GM12878 (cell line): ENCODE results near the gene EFCAB11. TPM values are rescaled to one million over a fixed set of nuclear protein-coding genes. Genes with fewer than 3 reads are reported as not detected.

Source experiments
- ATAC-seq: fragments of 200-7000 bp; cut with Tn5 transposase; 3 replicates; pipeline ENCODE4 v1.9.1; 2020; ENCODE audit warnings: mild to moderate bottlenecking, moderate library complexity
- BruUV-seq: library from RNA; stranded (reverse); fragments of 400-500 nt; replicated peaks from 2 replicates; lab custom pipeline; 2021; lab: Mats Ljungman, UMichigan
- CTCF ChIA-PET: fragments of 300-600 bp; sonication (Branson Sonifier 250); formaldehyde crosslinking; extraction: SDS; loops from one replicate; lab custom pipeline; 2021; ENCODE audit warnings: inconsistent platforms; lab: Yijun Ruan, JAX
- POLR2A ChIA-PET: fragments of 350-600 bp; formaldehyde crosslinking; extraction: SDS; loops from one replicate; lab custom pipeline; 2021; ENCODE audit warnings: inconsistent platforms; lab: Charles Lee
- RAD21 ChIA-PET: fragments of 300-600 bp; sonication (Branson Sonifier 250); formaldehyde crosslinking; loops from one replicate; lab custom pipeline; 2023; ENCODE audit warnings: antibody characterized with exemption; ENCODE audit not compliant: unreplicated experiment; lab: Charles Lee
- SMC1A ChIA-PET: fragments of 300-600 bp; sonication (Branson Sonifier 250); formaldehyde crosslinking; loops from one replicate; lab custom pipeline; 2023; ENCODE audit not compliant: unreplicated experiment, uncharacterized antibody; lab: Charles Lee
- DNase-seq: peaks from one replicate; pipeline ENCODE4 v3.0.0-alpha.2; 2011; ENCODE audit warnings: low read depth, low spot score
- FAIRE-seq: peaks from 3 replicates; lab custom pipeline; 2011; peaks lifted over from hg19 to GRCh38; lab: Jason Lieb, UNC
- H2AFZ ChIP-seq: 2 replicates; pipeline ENCODE4 v1.6.0; 2011; ENCODE audit warnings: low read depth, low read length, control low read depth; ENCODE audit not compliant: control insufficient read depth
- H3K27ac ChIP-seq: 2 replicates; pipeline ENCODE4 v1.5.1; 2011; ENCODE audit warnings: control low read depth; ENCODE audit not compliant: control insufficient read depth, insufficient read depth
- H3K27me3 ChIP-seq, 2 experiments: replicated peaks in 1 of 2; 2 replicates each; pipeline versions ENCODE4 v1.6.0 to v1.6.1; 2011; ENCODE audit warnings: low read length in 1 of 2; ENCODE audit not compliant: control insufficient read depth in 2 of 2, insufficient read depth in 2 of 2
- H3K36me3 ChIP-seq, 2 experiments: 2 replicates each; pipeline ENCODE4 v1.5.1; 2011; ENCODE audit warnings: low read length in 1 of 2; ENCODE audit not compliant: control insufficient read depth in 2 of 2, insufficient read depth in 2 of 2
- H3K4me1 ChIP-seq: 2 replicates; pipeline ENCODE4 v1.6.1; 2011; ENCODE audit warnings: mild to moderate bottlenecking, low read length, moderate library complexity, mixed read lengths; ENCODE audit not compliant: control insufficient read depth, insufficient read depth
- H3K4me2 ChIP-seq: 2 replicates; pipeline ENCODE4 v1.6.0; 2011; ENCODE audit warnings: control low read depth; ENCODE audit not compliant: control insufficient read depth, insufficient read depth
- H3K4me3 ChIP-seq: fragments of 200-600 bp; sonication (generic); 2 replicates; pipeline ENCODE4 v1.5.1; 2016
- H3K79me2 ChIP-seq: 2 replicates; pipeline ENCODE4 v1.6.0; 2011; ENCODE audit warnings: low read length; ENCODE audit not compliant: control insufficient read depth, insufficient read depth
- H3K9ac ChIP-seq: 2 replicates; pipeline ENCODE4 v1.8.0; 2011; ENCODE audit warnings: low read length, control low read depth, mixed read lengths; ENCODE audit not compliant: control insufficient read depth, insufficient read depth
- H3K9me3 ChIP-seq: replicated peaks from 3 replicates; pipeline ENCODE4 v1.5.1; 2011; ENCODE audit warnings: mild to moderate bottlenecking, low read length; ENCODE audit not compliant: control insufficient read depth, insufficient read depth
- H4K20me1 ChIP-seq: 2 replicates; pipeline ENCODE4 v1.6.0; 2011; ENCODE audit not compliant: control insufficient read depth, insufficient read depth
- EED ChIP-seq: sonication (generic); IDR thresholded peaks from 2 replicates; pipeline ENCODE4 v1.6.1; 2016; ENCODE audit warnings: antibody characterized with exemption, low read depth
- IKZF2 ChIP-seq, 2 experiments: fragments of 450-650 bp; IDR thresholded peaks; 2 replicates each; pipeline ENCODE4 v1.6.1; 2017; ENCODE audit warnings: mild to moderate bottlenecking in 2 of 2, moderate library complexity in 2 of 2
- RCOR1 ChIP-seq: conservative IDR thresholded peaks from 2 replicates; pipeline ENCODE4 v1.6.1; 2012; ENCODE audit warnings: low read depth, low read length, improper control_type of control experiment
- SPI1 ChIP-seq: IDR thresholded peaks from 2 replicates; pipeline ENCODE4 v1.6.1; 2011; ENCODE audit warnings: low read depth, mild to moderate bottlenecking, low read length, moderate library complexity, borderline replicate concordance; ENCODE audit not compliant: insufficient read depth
- SREBF1 ChIP-seq: IDR thresholded peaks from 2 replicates; pipeline ENCODE4 v1.6.1; 2012; ENCODE audit warnings: mild to moderate bottlenecking, low read length
- WGBS: methylation state at CpG from one replicate; pipeline ENCODE4 v1.1.6; 2016; ENCODE audit warnings: low lambda C conversion rate; ENCODE audit not compliant: insufficient replicate concordance, insufficient coverage; ENCODE audit errors: missing lambda C conversion rate; 5-methylcytosine and 5-hydroxymethylcytosine counted together
- in situ Hi-C: fragments of 300-500 bp; cut with MboI; formaldehyde crosslinking; loops from 9 replicates; pipeline ENCODE4 v1.14.3; 2018; ENCODE audit warnings: mixed read lengths
- intact Hi-C: fragments of 100-400 bp; cut with micrococcal nuclease; formaldehyde crosslinking; loops from one replicate; pipeline ENCODE4 v1.14.2; 2022; ENCODE audit not compliant: unreplicated experiment
- polyA plus RNA-seq, 11 experiments: library from polyadenylated mRNA; depleted of rRNA in 4 of 11; unstranded in 6 of 11; stranded (reverse) in 5 of 11; fragments of >200 nt; fragmentation: Nextera tagmentation in 4 of 11; fragmentation: Illumina TruSeq in 1 of 11; extraction: Ambion mirVana in 4 of 11; extraction: Trizol in 1 of 11; gene quantifications; 1 replicate in 1 of 11; 2 replicates in 10 of 11; pipeline versions ENCODE4 v1.2.1 to v1.2.3, GENCODE V29; 2011 to 2016; ENCODE audit warnings: inconsistent platforms in 2 of 11, missing spikeins in 2 of 11, low read depth in 1 of 11
- total RNA-seq, 4 experiments: library from RNA; depleted of rRNA in 3 of 4; stranded (reverse); fragments of >200 nt in 3 of 4; fragmentation: Illumina TruSeq in 1 of 4; extraction: Trizol in 1 of 4; gene quantifications; 2 replicates each; pipeline versions ENCODE4 v1.2.1 to v1.2.3, GENCODE V29; 2013 to 2021
- TF ChIP-seq, protein P1 (sequence below): IDR thresholded peaks from 2 replicates; pipeline ENCODE4 v1.6.1; 2012; ENCODE audit warnings: mild to moderate bottlenecking, low read depth, low read length
- TF ChIP-seq, protein P2 (sequence below): fragments of 450-650 bp; IDR thresholded peaks from 2 replicates; pipeline ENCODE4 v1.6.1; 2016; ENCODE audit warnings: mild to moderate bottlenecking

Gene EFCAB11
- total and polyA plus RNA-seq, 10 of the 15 experiments (the other 5 are each of a cell fraction or from before 2014, with no cell fraction given), result 8.6 to 37.4 (median 18.0) TPM

DNA sequence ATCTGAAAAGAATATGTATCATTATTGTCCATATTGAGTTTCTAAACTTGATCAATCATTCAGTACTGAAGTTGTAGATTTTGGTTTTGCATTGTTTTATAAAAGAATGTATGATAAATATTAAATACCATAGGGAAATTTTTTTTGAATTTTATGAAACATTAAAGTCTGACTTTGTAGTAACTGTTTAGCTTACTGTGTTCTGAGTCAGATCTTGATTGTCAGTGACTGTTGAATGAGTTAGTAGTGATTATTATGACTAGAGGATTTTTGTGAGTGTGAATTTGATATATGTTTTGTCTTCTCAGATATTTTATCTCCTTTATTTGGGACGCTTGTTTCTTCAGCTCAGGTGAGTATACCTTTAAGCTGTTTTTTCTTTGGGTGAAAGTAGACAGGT is 11.3 kb upstream of the EFCAB11 start:
- in situ Hi-C loops, result no loop called here
- H3K36me3 ChIP-seq, result peaks cover 9 to 30% of the 10 kb centered on the region in 2 experiments
- SMC1A ChIA-PET, result interaction anchor here (0.7 to 1.5 kb wide), 2 partner anchors 9 to 29 kb away, joined by 3 to 4 read pairs; no protein-coding TSS in a partner anchor

More for the DNA sequence above, 11.3 kb upstream of the EFCAB11 start:
- TF ChIP-seq RCOR1 (no peak), IKZF2 (IDR thresholded peaks at IDR 0.05) (no peak), SREBF1 (no peak), SPI1 (no peak), EED (no peak)
- TF ChIP-seq, protein P1, sequence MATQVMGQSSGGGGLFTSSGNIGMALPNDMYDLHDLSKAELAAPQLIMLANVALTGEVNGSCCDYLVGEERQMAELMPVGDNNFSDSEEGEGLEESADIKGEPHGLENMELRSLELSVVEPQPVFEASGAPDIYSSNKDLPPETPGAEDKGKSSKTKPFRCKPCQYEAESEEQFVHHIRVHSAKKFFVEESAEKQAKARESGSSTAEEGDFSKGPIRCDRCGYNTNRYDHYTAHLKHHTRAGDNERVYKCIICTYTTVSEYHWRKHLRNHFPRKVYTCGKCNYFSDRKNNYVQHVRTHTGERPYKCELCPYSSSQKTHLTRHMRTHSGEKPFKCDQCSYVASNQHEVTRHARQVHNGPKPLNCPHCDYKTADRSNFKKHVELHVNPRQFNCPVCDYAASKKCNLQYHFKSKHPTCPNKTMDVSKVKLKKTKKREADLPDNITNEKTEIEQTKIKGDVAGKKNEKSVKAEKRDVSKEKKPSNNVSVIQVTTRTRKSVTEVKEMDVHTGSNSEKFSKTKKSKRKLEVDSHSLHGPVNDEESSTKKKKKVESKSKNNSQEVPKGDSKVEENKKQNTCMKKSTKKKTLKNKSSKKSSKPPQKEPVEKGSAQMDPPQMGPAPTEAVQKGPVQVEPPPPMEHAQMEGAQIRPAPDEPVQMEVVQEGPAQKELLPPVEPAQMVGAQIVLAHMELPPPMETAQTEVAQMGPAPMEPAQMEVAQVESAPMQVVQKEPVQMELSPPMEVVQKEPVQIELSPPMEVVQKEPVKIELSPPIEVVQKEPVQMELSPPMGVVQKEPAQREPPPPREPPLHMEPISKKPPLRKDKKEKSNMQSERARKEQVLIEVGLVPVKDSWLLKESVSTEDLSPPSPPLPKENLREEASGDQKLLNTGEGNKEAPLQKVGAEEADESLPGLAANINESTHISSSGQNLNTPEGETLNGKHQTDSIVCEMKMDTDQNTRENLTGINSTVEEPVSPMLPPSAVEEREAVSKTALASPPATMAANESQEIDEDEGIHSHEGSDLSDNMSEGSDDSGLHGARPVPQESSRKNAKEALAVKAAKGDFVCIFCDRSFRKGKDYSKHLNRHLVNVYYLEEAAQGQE, result no peak
- TF ChIP-seq, protein P2, sequence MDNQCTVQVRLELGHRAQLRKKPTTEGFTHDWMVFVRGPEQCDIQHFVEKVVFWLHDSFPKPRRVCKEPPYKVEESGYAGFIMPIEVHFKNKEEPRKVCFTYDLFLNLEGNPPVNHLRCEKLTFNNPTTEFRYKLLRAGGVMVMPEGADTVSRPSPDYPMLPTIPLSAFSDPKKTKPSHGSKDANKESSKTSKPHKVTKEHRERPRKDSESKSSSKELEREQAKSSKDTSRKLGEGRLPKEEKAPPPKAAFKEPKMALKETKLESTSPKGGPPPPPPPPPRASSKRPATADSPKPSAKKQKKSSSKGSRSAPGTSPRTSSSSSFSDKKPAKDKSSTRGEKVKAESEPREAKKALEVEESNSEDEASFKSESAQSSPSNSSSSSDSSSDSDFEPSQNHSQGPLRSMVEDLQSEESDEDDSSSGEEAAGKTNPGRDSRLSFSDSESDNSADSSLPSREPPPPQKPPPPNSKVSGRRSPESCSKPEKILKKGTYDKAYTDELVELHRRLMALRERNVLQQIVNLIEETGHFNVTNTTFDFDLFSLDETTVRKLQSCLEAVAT, result no peak
- DNase-seq (no peak), ATAC-seq (no peak), FAIRE-seq (no peak)
- ChIA-PET CTCF (interaction anchor here (0.9 to 3.4 kb wide), 3 partner anchors 7 to 26 kb away, joined by 5 to 19 read pairs (median 9); no protein-coding TSS in a partner anchor), RAD21 (interaction anchor here (1.4 kb wide), 1 partner anchor 16 kb away, joined by 4 read pairs; no protein-coding TSS in a partner anchor), POLR2A (no interaction called here)
- WGBS, result 45% methylated on average over 1 of the region's 1 CpG
- no peak overlapping the region for H3K27ac ChIP-seq
- H3K9me3 ChIP-seq, result no peaks in the 10 kb centered on the region
- H3K27me3 ChIP-seq, result no peaks in the 10 kb centered on the region
- H3K79me2 ChIP-seq, result peaks cover 9% of the 10 kb centered on the region
- H3K4me2 ChIP-seq, result no peak overlapping the region
- intact Hi-C loops, result no loop called here
- no peak overlapping the region for H3K4me3 ChIP-seq
- no peak overlapping the region for H3K9ac ChIP-seq
- no peaks in the 10 kb centered on the region for H3K4me1 ChIP-seq
- H2AFZ ChIP-seq, result no peak overlapping the region
- no TSS peak for BruUV-seq
- H4K20me1 ChIP-seq, result no peaks in the 10 kb centered on the region; the same call in 1 of the 2 replicates
